NT2/D1 (cell line): ENCODE measurements around the gene DAPK1.

Experiments used
- SUZ12 ChIP-seq: IDR thresholded peaks from 2 replicates; pipeline ENCODE4 v1.6.1; 2011; ENCODE audit not compliant: insufficient read length, insufficient read depth; ENCODE audit errors: extremely low read depth
- YY1 ChIP-seq: IDR thresholded peaks from 2 replicates; pipeline ENCODE4 v1.6.1; 2011; ENCODE audit not compliant: insufficient read length, insufficient read depth
- ZNF274 ChIP-seq: IDR thresholded peaks from 2 replicates; pipeline ENCODE4 v1.6.1; 2011; ENCODE audit warnings: mild to moderate bottlenecking, low read depth, low read length

DNA sequence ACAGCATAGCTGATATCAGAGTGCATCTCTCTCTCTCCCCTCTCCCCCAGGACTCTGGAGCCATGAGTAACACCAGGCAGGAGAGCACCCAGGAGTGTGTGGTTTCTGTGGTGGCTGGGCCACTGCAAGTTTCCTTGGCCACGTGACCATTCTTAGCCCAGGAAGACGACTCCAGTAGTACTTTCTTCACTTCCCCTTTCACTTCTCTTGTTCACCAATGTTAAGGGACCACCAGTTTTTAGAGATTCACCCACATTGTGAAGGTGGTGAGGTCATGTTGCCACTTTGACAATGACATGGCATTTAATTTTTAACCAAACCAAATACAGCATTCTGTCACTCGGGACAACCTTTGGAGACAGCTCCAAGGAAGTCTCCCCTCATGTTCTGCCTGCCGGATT is 17.9 kb upstream of the DAPK1 start:
- no peak for TF ChIP-seq YY1
- no peak for TF ChIP-seq SUZ12
- TF ChIP-seq ZNF274: no peak
